CD14-positive monocyte (primary cell): ENCODE data around the gene SLC52A3. TPM values are rescaled to one million over a fixed set of nuclear protein-coding genes. Genes with fewer than 3 reads are reported as not detected.

Source experiments
- DNase-seq, 3 donors: peaks; one replicate each; pipeline ENCODE4 v3.0.0-alpha.2; 2011 to 2022
- H2AFZ ChIP-seq: 2 replicates; pipeline ENCODE4 v1.6.0; 2012; ENCODE audit warnings: mild to moderate bottlenecking, low read depth, low read length, inconsistent platforms; ENCODE audit not compliant: insufficient read depth, poor library complexity, severe bottlenecking
- H3K27ac ChIP-seq, 2 donors: 1 replicate in 1 of 2; 2 replicates in 1 of 2; pipeline ENCODE4 v1.5.1; 2012 to 2013; ENCODE audit warnings: low read length in 2 of 2, control low read depth in 1 of 2, inconsistent platforms in 1 of 2, low read depth in 1 of 2, mild to moderate bottlenecking in 1 of 2
- H3K27me3 ChIP-seq, 2 donors: one replicate each; pipeline versions ENCODE4 v1.6.0 to v1.6.1; 2011 to 2013; ENCODE audit warnings: low read length in 2 of 2; ENCODE audit not compliant: control insufficient read depth in 2 of 2, insufficient read depth in 2 of 2
- H3K36me3 ChIP-seq, 2 donors: replicated peaks in 1 of 2; 1 replicate in 1 of 2; 2 replicates in 1 of 2; pipeline versions ENCODE4 v1.5.1 to v1.6.1; 2012 to 2013; ENCODE audit warnings: low read length in 2 of 2, control low read depth in 1 of 2, inconsistent platforms in 1 of 2, mild to moderate bottlenecking in 1 of 2; ENCODE audit not compliant: insufficient read depth in 2 of 2, control insufficient read depth in 1 of 2
- H3K4me1 ChIP-seq, 2 donors: 1 replicate in 1 of 2; 2 replicates in 1 of 2; pipeline versions ENCODE4 v1.5.1 to v1.6.1; 2012 to 2013; ENCODE audit warnings: low read length in 2 of 2, control low read depth in 1 of 2, inconsistent platforms in 1 of 2, mild to moderate bottlenecking in 1 of 2, moderate library complexity in 1 of 2; ENCODE audit not compliant: insufficient read depth in 2 of 2, control insufficient read depth in 1 of 2
- H3K4me2 ChIP-seq: replicated peaks from 2 replicates; pipeline ENCODE3; 2012; ENCODE audit warnings: low read length, moderate library complexity, mild to moderate bottlenecking; ENCODE audit not compliant: poor library complexity, severe bottlenecking; ENCODE audit errors: extremely low read depth
- H3K4me3 ChIP-seq, 3 experiments: fragments of 200-600 bp in 1 of 3; sonication (generic) in 1 of 3; replicated peaks in 1 of 3; 1 replicate in 2 of 3; 2 replicates in 1 of 3; pipeline ENCODE4 v1.5.1; 2011 to 2013; ENCODE audit warnings: low read length in 3 of 3, mild to moderate bottlenecking in 3 of 3, control low read depth in 2 of 3, low read depth in 2 of 3, inconsistent platforms in 1 of 3, moderate library complexity in 1 of 3
- H3K79me2 ChIP-seq: 2 replicates; pipeline ENCODE4 v1.6.0; 2012; ENCODE audit warnings: mild to moderate bottlenecking, control low read depth, inconsistent platforms, low read length, moderate library complexity; ENCODE audit not compliant: insufficient read depth
- H3K9ac ChIP-seq: 2 replicates; pipeline ENCODE4 v1.6.0; 2017; ENCODE audit warnings: low read length, mild to moderate bottlenecking; ENCODE audit not compliant: insufficient read depth, poor library complexity, severe bottlenecking
- H3K9me3 ChIP-seq, 2 donors: replicated peaks in 1 of 2; 1 replicate in 1 of 2; 2 replicates in 1 of 2; pipeline versions ENCODE4 v1.5.1 to v1.6.1; 2012 to 2013; ENCODE audit warnings: low read length in 2 of 2, control low read depth in 1 of 2; ENCODE audit not compliant: control insufficient read depth in 1 of 2, insufficient read depth in 1 of 2
- H4K20me1 ChIP-seq: 2 replicates; pipeline ENCODE4 v1.6.0; 2012; ENCODE audit warnings: mild to moderate bottlenecking, low read length, control low read depth, moderate library complexity; ENCODE audit not compliant: insufficient read depth
- H3K27ac Mint-ChIP-seq, 7 donors: one replicate each; pipeline ENCODE4 v1.8.0; 2020; ENCODE audit warnings: mild to moderate bottlenecking in 7 of 7, mixed read lengths in 7 of 7, moderate library complexity in 6 of 7, inconsistent platforms in 2 of 7
- H3K27me3 Mint-ChIP-seq, 3 donors: one replicate each; pipeline ENCODE4 v1.8.0; 2021 to 2022; ENCODE audit warnings: low read depth in 3 of 3, mild to moderate bottlenecking in 3 of 3, mixed read lengths in 3 of 3, moderate library complexity in 3 of 3, inconsistent platforms in 1 of 3
- H3K36me3 Mint-ChIP-seq, 2 donors: one replicate each; pipeline ENCODE4 v1.8.0; 2020; ENCODE audit warnings: mixed read lengths in 2 of 2, inconsistent platforms in 1 of 2, mild to moderate bottlenecking in 1 of 2
- H3K4me1 Mint-ChIP-seq: one replicate; pipeline ENCODE4 v1.8.0; 2020; ENCODE audit warnings: mild to moderate bottlenecking, mixed read lengths
- H3K4me3 Mint-ChIP-seq, 2 donors: one replicate each; pipeline ENCODE4 v1.8.0; 2020; ENCODE audit warnings: mild to moderate bottlenecking in 2 of 2, mixed read lengths in 2 of 2, moderate library complexity in 1 of 2
- H3K9me3 Mint-ChIP-seq, 7 donors: one replicate each; pipeline ENCODE4 v1.8.0; 2020 to 2022; ENCODE audit warnings: mixed read lengths in 7 of 7, mild to moderate bottlenecking in 6 of 7, moderate library complexity in 6 of 7, inconsistent platforms in 2 of 7
- CTCF ChIP-seq: fragments of 200-600 bp; IDR thresholded peaks from one replicate; pipeline ENCODE4 v1.8.0; 2022; ENCODE audit warnings: antibody characterized with exemption, mild to moderate bottlenecking
- WGBS: methylation state at CpG from one replicate; pipeline ENCODE4 v1.1.5; 2013; ENCODE audit warnings: missing lambda C conversion rate; ENCODE audit not compliant: insufficient coverage; 5-methylcytosine and 5-hydroxymethylcytosine counted together
- intact Hi-C, 2 donors: fragments of 100-400 bp; cut with micrococcal nuclease; formaldehyde crosslinking; loops; one replicate each; pipeline versions ENCODE4 v1.15.0 to v1.15.1; 2023
- polyA plus RNA-seq, 3 donors: library from polyadenylated mRNA; depleted of rRNA in 1 of 3; unstranded in 2 of 3; stranded (reverse) in 1 of 3; fragments of 300-500 nt in 2 of 3; fragments of >200 nt in 1 of 3; fragmentation: Illumina TruSeq in 2 of 3; gene quantifications; 1 replicate in 2 of 3; 2 replicates in 1 of 3; pipeline ENCODE4 v1.2.3, GENCODE V29; 2012 to 2021

SLC52A3 gene
- polyA plus RNA-seq, 3 donors: not detected

GRCh38 chr20:732727-733126 lies 35.6 kb downstream of the SLC52A3 start:
- no peak overlapping the region for H3K4me3 ChIP-seq
- intact Hi-C loops: no loop called here
- no peak overlapping the region for H3K9ac ChIP-seq
- no peaks in the 10 kb centered on the region for H3K36me3 ChIP-seq
- H3K9me3 ChIP-seq: peaks cover 0 to 8% of the 10 kb centered on the region in 2 donors
- H3K9me3 Mint-ChIP-seq: peaks cover 0 to 11% (median 4%) of the 10 kb centered on the region in 7 donors
- no peak overlapping the region for H3K4me2 ChIP-seq
- H3K4me3 Mint-ChIP-seq: no peak overlapping the region
- H3K36me3 Mint-ChIP-seq: no peaks in the 10 kb centered on the region
- no peak overlapping the region for H3K27ac ChIP-seq
- H4K20me1 ChIP-seq: no peaks in the 10 kb centered on the region
- H2AFZ ChIP-seq: no peak overlapping the region
- peaks cover 28 to 36% (median 32%) of the 10 kb centered on the region in 3 donors for H3K27me3 Mint-ChIP-seq
- no peak overlapping the region for H3K27ac Mint-ChIP-seq
- 77% methylated on average over 3 of the region's 3 CpGs for WGBS
- H3K79me2 ChIP-seq: no peaks in the 10 kb centered on the region
- no peak for TF ChIP-seq CTCF
- H3K4me1 ChIP-seq: peaks cover 2 to 10% of the 10 kb centered on the region in 2 donors
- H3K4me1 Mint-ChIP-seq: peaks cover 2% of the 10 kb centered on the region
- no peak for DNase-seq
- H3K27me3 ChIP-seq: peaks cover 9 to 19% of the 10 kb centered on the region in 2 donors

GRCh38 chr20:731891-732560 lies 36.3 kb downstream of the SLC52A3 start:
- TF ChIP-seq CTCF: no peak
- Mint-ChIP-seq H3K9me3 (peaks cover 0 to 13% (median 4%) of the 10 kb centered on the region in 7 donors), H3K4me3 (no peak overlapping the region), H3K27me3 (peaks cover 34 to 41% (median 38%) of the 10 kb centered on the region in 3 donors), H3K27ac (peak overlapping the region in 1 of 7 donors; percentile 16), H3K4me1 (peaks cover 2% of the 10 kb centered on the region), H3K36me3 (no peaks in the 10 kb centered on the region)
- Histone ChIP-seq H3K27ac (no peak overlapping the region), H3K27me3 (peaks cover 11 to 26% of the 10 kb centered on the region in 2 donors), H4K20me1 (no peaks in the 10 kb centered on the region), H2AFZ (no peak overlapping the region), H3K36me3 (no peaks in the 10 kb centered on the region), H3K4me1 (peaks cover 2 to 10% of the 10 kb centered on the region in 2 donors), H3K79me2 (no peaks in the 10 kb centered on the region), H3K4me3 (no peak overlapping the region), H3K9me3 (peaks cover 0 to 9% of the 10 kb centered on the region in 2 donors), H3K9ac (no peak overlapping the region), H3K4me2 (no peak overlapping the region)
- no peak for DNase-seq
- intact Hi-C loops: no loop called here
- 98% methylated on average over 5 of the region's 8 CpGs for WGBS
